Stimulated activated CD4-positive, alpha-beta T cell treated with anti-CD3 and anti-CD28 coated beads, Interleukin-12 subunit alpha, Interleukin-12 subunit beta, amount 100 ng/mL, for 24 hours (primary cell): Measurements from ENCODE around the gene PPP4R3A.
"Not testable (repeated sequence)": the region's sequence is repeated elsewhere in the genome, so short reads cannot be mapped to it uniquely, and the experiment has no call there.

Experiments
- DNase-seq, 2 experiments: peaks; one replicate each; pipeline ENCODE4 v3.0.0-alpha.2; 2020; ENCODE audit warnings: low read depth in 2 of 2

PPP4R3A gene

GRCh38 chr14:91409240-91409639, 100.9 kb downstream of the PPP4R3A start:
- DNase-seq = not testable (repeated sequence)
